Measurements from ENCODE around the gene LSM7.
A peak's percentile ranks its signal among the peaks of the same experiment; 100 is the strongest.

The LSM7 gene

DNA sequence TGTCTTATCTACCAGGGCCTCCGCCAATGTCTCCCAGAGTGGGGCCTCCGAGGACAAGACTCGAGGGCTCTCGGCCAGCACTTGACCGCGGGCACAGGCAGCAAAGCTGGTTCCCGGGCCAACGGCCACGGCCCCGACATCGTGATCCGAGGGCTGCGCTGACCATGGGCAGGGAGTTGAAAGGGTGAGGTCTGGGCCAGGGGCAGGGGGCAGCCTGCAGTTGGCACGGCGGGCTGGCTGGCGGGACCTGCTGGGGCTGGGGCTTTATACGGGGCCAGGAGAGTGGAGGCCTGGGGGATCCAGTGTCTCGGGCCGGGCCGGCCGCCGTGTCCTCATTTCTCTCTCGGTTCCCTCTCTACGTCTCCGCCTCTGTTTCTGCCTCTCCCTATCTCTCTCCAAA, 10.6 kb downstream of the LSM7 start:
- Histone ChIP-seq H3K9me3 (ENCODE audit: insufficient read depth, low read depth, low read length) (peaks cover 5% of the 10 kb centered on the region; the same call in 1 of the 2 replicates), H3K4me3 (ENCODE audit: low read length) (no peak overlapping the region), H3K27ac (ENCODE audit: low read depth, low read length) (no peak overlapping the region), H3K27me3 (ENCODE audit: insufficient read depth, low read length) (no peaks in the 10 kb centered on the region), H3K9ac (ENCODE audit: low read depth, low read length) (no peak overlapping the region), H3K4me1 (ENCODE audit: insufficient read depth, low read length) (no peaks in the 10 kb centered on the region), H3K36me3 (ENCODE audit: insufficient read depth, low read length) (0 out of 2 replicates have a peak, but pooled peaks cover 10% of the 10 kb centered on the region)
- WGBS = 93% methylated on average over 25 of the region's 25 CpGs

- WGBS = 89% methylated on average over 13 of the region's 13 CpGs
These were observed 11.1 kb downstream of the LSM7 start for GRCh38 chr19:2317300-2317699.

GRCh38 chr19:2315818-2316353, 12.5 kb downstream of the LSM7 start:
- Histone ChIP-seq H3K4me3 (ENCODE audit: low read length) (no peak overlapping the region), H3K27ac (ENCODE audit: low read depth, low read length) (no peak overlapping the region)

More at GRCh38 chr19:2317300-2317699, 11.1 kb downstream of the LSM7 start:
- no peak overlapping the region for H3K9ac ChIP-seq (ENCODE audit: low read depth, low read length)
- no peaks in the 10 kb centered on the region for H3K4me1 ChIP-seq (ENCODE audit: insufficient read depth, low read length)
- peaks cover 5% of the 10 kb centered on the region; the same call in 1 of the 2 replicates for H3K9me3 ChIP-seq (ENCODE audit: insufficient read depth, low read depth, low read length)
- H3K27me3 ChIP-seq (ENCODE audit: insufficient read depth, low read length) = no peaks in the 10 kb centered on the region
- 0 out of 2 replicates have a peak, but pooled peaks cover 5% of the 10 kb centered on the region for H3K36me3 ChIP-seq (ENCODE audit: insufficient read depth, low read length)
- no peak overlapping the region for H3K4me3 ChIP-seq (ENCODE audit: low read length)
- H3K27ac ChIP-seq (ENCODE audit: low read depth, low read length) = no peak overlapping the region

DNA sequence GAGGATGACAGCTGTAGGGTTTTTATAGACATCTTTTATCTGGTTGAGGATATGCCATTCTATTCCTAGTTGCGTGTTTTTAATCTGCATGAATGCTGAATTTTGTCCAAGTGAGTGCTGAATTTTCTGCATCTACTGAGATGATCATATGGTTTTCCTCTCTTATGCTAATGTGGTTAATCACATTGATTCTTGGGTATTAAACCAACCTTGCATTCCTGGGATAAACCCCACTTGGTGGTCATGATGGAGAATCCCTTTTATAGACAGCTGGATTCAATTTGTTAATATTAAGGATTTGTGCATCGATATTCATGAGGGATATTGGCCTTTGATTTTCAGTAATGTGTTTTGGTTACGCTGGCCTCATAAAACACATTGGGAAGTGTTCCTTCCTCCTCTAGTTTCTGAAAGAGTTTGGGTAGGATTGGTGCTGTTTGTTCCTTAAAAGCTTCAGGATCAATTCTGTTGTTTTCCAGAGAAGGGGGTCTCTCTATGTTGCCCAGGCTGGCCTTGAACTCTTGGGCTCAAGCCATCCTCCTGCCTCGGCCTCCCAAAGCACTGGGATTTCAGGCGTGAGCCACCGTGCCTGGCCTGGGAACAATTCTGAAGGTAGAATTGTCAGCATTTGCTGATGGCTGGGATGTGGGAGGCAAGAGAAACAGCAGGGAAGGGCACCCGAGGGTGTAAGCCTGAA, 13.1 kb downstream of the LSM7 start:
- WGBS = 89% methylated on average over 7 of the region's 7 CpGs
- Histone ChIP-seq H3K9me3 (ENCODE audit: insufficient read depth, low read depth, low read length) (peaks cover 5% of the 10 kb centered on the region; the same call in 1 of the 2 replicates), H3K9ac (ENCODE audit: low read depth, low read length) (no peak overlapping the region), H3K4me3 (ENCODE audit: low read length) (no peak overlapping the region), H3K4me1 (ENCODE audit: insufficient read depth, low read length) (no peaks in the 10 kb centered on the region), H3K36me3 (ENCODE audit: insufficient read depth, low read length) (no peaks in the 10 kb centered on the region), H3K27ac (ENCODE audit: low read depth, low read length) (no peak overlapping the region), H3K27me3 (ENCODE audit: insufficient read depth, low read length) (no peaks in the 10 kb centered on the region)

More at GRCh38 chr19:2315818-2316353, 12.5 kb downstream of the LSM7 start:
- H3K9me3 ChIP-seq (ENCODE audit: insufficient read depth, low read depth, low read length) = peaks cover 5% of the 10 kb centered on the region; the same call in 1 of the 2 replicates
- H3K4me1 ChIP-seq (ENCODE audit: insufficient read depth, low read length) = no peaks in the 10 kb centered on the region
- H3K27me3 ChIP-seq (ENCODE audit: insufficient read depth, low read length) = no peaks in the 10 kb centered on the region
- no peaks in the 10 kb centered on the region for H3K36me3 ChIP-seq (ENCODE audit: insufficient read depth, low read length)
- H3K9ac ChIP-seq (ENCODE audit: low read depth, low read length) = no peak overlapping the region
- 34% methylated on average over 22 of the region's 22 CpGs for WGBS

DNA sequence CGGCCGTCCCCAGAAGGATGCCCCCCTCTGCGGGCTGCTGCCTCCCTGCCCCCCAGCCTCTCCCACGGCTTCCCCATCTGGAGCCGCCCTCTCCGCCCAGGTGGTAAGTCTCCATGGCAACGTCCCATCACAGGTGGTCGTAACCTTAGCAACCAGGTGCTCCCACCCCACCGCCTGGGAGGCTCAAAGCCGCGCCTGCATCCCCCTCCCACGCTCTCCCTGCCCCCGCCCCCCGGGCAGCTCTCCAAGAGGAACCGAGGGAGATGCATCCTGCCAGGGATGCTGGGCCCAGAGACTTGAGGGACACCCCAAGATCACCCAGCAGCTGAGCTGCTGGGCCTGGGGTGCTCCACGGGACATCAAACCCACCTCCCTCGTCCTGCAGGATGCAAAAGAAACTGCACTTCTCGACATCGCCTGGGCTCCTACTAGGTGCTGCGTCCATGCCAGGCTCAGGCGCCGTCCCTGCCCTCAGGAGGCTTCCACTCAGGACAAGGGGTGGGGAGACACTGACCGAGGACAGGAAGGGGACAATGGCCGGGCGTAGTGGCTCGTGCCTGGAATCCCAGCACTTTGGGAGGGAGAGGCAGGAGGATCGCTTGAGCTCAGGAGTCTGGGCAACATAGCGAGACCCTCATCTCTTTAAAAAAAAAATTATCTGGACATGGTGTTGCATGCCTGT, 15.4 kb downstream of the LSM7 start:
- peaks cover 10% of the 10 kb centered on the region for H3K27me3 ChIP-seq (ENCODE audit: insufficient read depth, low read length)
- no peaks in the 10 kb centered on the region for H3K4me1 ChIP-seq (ENCODE audit: insufficient read depth, low read length)
- H3K4me3 ChIP-seq (ENCODE audit: low read length) = no peak overlapping the region
- no peaks in the 10 kb centered on the region for H3K36me3 ChIP-seq (ENCODE audit: insufficient read depth, low read length)
- H3K9ac ChIP-seq (ENCODE audit: low read depth, low read length) = no peak overlapping the region
- no peak overlapping the region for H3K27ac ChIP-seq (ENCODE audit: low read depth, low read length)
- 59% methylated on average over 28 of the region's 28 CpGs for WGBS
- peaks cover 5% of the 10 kb centered on the region; the same call in 1 of the 2 replicates for H3K9me3 ChIP-seq (ENCODE audit: insufficient read depth, low read depth, low read length)

DNA sequence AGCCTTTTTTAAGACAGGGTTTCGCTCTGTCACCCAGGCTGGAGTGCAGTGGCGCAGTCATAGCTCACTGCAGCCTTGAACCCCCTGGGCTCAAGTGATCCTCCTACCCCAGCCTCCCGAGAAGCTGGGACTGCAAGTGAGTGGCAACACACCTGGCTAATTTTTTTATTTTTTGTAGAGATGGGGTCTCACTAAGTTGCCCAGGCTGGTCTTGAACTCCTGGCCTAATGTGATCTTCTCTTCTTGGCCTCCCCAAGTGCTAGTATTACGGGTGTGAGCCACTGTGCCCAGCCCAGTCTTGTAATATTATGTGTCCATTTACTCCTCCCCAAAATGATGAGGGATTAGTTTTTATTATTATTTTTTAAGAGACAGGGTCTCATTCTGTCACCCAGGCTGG, 17.3 kb downstream of the LSM7 start:
- no peak overlapping the region for H3K27ac ChIP-seq (ENCODE audit: low read depth, low read length)
- H3K27me3 ChIP-seq (ENCODE audit: insufficient read depth, low read length) = peaks cover 26% of the 10 kb centered on the region
- H3K9me3 ChIP-seq (ENCODE audit: insufficient read depth, low read depth, low read length) = peaks cover 5% of the 10 kb centered on the region; the same call in 1 of the 2 replicates
- no peak overlapping the region for H3K9ac ChIP-seq (ENCODE audit: low read depth, low read length)
- WGBS = 94% methylated on average over 4 of the region's 4 CpGs
- H3K4me3 ChIP-seq (ENCODE audit: low read length) = no peak overlapping the region
- H3K36me3 ChIP-seq (ENCODE audit: insufficient read depth, low read length) = no peaks in the 10 kb centered on the region
- H3K4me1 ChIP-seq (ENCODE audit: insufficient read depth, low read length) = no peaks in the 10 kb centered on the region

DNA sequence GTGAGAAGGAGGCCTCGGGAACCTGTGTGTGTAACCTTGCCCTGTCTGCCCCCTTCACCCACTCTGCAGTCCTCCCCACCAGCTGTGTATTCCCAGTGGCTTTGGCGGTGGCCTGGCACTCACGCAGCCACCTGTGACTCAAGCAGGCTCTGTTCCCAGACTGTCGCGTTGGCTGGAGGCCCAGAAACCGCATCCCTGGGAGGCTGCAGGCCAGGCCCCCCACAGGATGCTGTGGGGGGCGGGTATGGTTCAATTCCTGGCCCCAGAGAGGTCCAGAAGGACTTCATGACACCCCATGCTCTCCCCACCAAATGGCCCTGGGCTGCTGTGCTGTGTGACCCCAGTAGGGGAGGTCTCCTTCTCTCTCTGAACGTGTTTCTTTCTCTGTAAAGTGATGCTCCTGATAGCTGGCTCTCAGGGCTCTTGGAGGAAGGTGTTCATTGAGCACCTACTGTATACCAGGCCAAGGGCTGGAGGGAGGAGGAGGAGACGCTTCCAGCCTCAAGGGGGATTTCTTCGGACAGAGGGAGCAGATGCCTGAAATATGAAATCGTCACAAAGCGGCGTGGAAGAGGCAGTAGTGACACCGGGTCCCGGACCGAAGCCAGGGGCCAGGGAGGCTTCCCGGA, 18.5 kb downstream of the LSM7 start:
- no peaks in the 10 kb centered on the region for H3K4me1 ChIP-seq (ENCODE audit: insufficient read depth, low read length)
- H3K9me3 ChIP-seq (ENCODE audit: insufficient read depth, low read depth, low read length) = peaks cover 1% of the 10 kb centered on the region; the same call in 1 of the 2 replicates
- no peaks in the 10 kb centered on the region for H3K36me3 ChIP-seq (ENCODE audit: insufficient read depth, low read length)
- H3K4me3 ChIP-seq (ENCODE audit: low read length) = no peak overlapping the region
- 82% methylated on average over 17 of the region's 17 CpGs for WGBS
- H3K27ac ChIP-seq (ENCODE audit: low read depth, low read length) = no peak overlapping the region
- no peak overlapping the region for H3K9ac ChIP-seq (ENCODE audit: low read depth, low read length)
- peaks cover 26% of the 10 kb centered on the region for H3K27me3 ChIP-seq (ENCODE audit: insufficient read depth, low read length)

- peak within 1 kb of the TSS; percentile 45 for H3K4me3 ChIP-seq (ENCODE audit: low read length)
- 13% methylated on average over 63 of the region's 63 CpGs for WGBS
These were observed 20.3 kb downstream of the LSM7 start, which contains the start of gene LINGO3 for GRCh38 chr19:2308114-2308556. Gene LINGO3, minus strand, starts transcription at chr19:2308154. Its CDS starts 16,378 bp downstream, at chr19:2291776.

GRCh38 chr19:2307518-2308012, 20.8 kb downstream of the LSM7 start:
- Histone ChIP-seq H3K4me1 (ENCODE audit: insufficient read depth, low read length) (no peaks in the 10 kb centered on the region), H3K27ac (ENCODE audit: low read depth, low read length) (no peak overlapping the region), H3K4me3 (ENCODE audit: low read length) (peak overlapping the region; percentile 39), H3K9me3 (ENCODE audit: insufficient read depth, low read depth, low read length) (no peaks in the 10 kb centered on the region), H3K36me3 (ENCODE audit: insufficient read depth, low read length) (no peaks in the 10 kb centered on the region), H3K27me3 (ENCODE audit: insufficient read depth, low read length) (peaks cover 36% of the 10 kb centered on the region), H3K9ac (ENCODE audit: low read depth, low read length) (no peak overlapping the region)
- 66% methylated on average over 33 of the region's 33 CpGs for WGBS

More at GRCh38 chr19:2308114-2308556, 20.3 kb downstream of the LSM7 start, which contains the start of gene LINGO3:
- no peaks in the 10 kb centered on the region for H3K4me1 ChIP-seq (ENCODE audit: insufficient read depth, low read length)
- no peaks in the 10 kb centered on the region for H3K9me3 ChIP-seq (ENCODE audit: insufficient read depth, low read depth, low read length)
- H3K36me3 ChIP-seq (ENCODE audit: insufficient read depth, low read length) = no peaks in the 10 kb centered on the region
- H3K27me3 ChIP-seq (ENCODE audit: insufficient read depth, low read length) = peaks cover 30% of the 10 kb centered on the region
- H3K27ac ChIP-seq (ENCODE audit: low read depth, low read length) = no peak within 1 kb of the TSS
- H3K9ac ChIP-seq (ENCODE audit: low read depth, low read length) = peak within 1 kb of the TSS; percentile 34; the same call in 1 of the 2 replicates

DNA sequence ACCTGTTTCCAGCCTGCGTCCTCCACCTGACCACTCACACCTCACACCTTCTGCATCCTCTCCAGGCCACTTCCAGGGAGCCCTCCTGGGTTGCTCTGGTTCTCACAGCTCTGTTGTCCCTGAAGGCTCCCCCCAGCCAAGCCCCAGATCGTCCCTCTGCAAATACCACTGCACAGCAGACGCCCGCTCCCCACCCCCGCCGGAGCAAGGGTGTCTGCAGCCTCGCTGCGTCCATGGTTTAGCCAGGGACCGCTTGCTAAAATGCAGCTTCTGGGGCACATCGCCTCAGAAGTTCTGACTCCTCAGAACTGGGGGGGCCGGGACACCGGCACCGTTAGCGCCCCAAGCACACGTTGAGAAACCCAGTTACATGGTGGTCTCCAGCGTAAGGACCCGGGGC, 21.4 kb downstream of the LSM7 start:
- Histone ChIP-seq H3K4me3 (ENCODE audit: low read length) (no peak overlapping the region), H3K4me1 (ENCODE audit: insufficient read depth, low read length) (no peaks in the 10 kb centered on the region), H3K36me3 (ENCODE audit: insufficient read depth, low read length) (no peaks in the 10 kb centered on the region), H3K9me3 (ENCODE audit: insufficient read depth, low read depth, low read length) (no peaks in the 10 kb centered on the region), H3K27me3 (ENCODE audit: insufficient read depth, low read length) (peaks cover 42% of the 10 kb centered on the region), H3K9ac (ENCODE audit: low read depth, low read length) (no peak overlapping the region), H3K27ac (ENCODE audit: low read depth, low read length) (no peak overlapping the region)
- WGBS = 84% methylated on average over 17 of the region's 17 CpGs
